GM23248 (cell line): ENCODE measurements around the gene NOSIP.

Experiments
- EZH2 ChIP-seq: fragments of 200-600 bp; sonication (generic); IDR thresholded peaks from 2 replicates; pipeline ENCODE4 v1.6.1; 2018; ENCODE audit warnings: antibody characterized with exemption, mild to moderate bottlenecking; ENCODE audit not compliant: insufficient read depth, poor library complexity, severe bottlenecking
- EZH2phosphoT487 ChIP-seq: fragments of 200-600 bp; sonication (generic); IDR thresholded peaks from 2 replicates; pipeline ENCODE4 v1.6.1; 2018; ENCODE audit warnings: antibody characterized with exemption, moderate library complexity, mild to moderate bottlenecking, low read depth; ENCODE audit not compliant: insufficient read depth

DNA sequence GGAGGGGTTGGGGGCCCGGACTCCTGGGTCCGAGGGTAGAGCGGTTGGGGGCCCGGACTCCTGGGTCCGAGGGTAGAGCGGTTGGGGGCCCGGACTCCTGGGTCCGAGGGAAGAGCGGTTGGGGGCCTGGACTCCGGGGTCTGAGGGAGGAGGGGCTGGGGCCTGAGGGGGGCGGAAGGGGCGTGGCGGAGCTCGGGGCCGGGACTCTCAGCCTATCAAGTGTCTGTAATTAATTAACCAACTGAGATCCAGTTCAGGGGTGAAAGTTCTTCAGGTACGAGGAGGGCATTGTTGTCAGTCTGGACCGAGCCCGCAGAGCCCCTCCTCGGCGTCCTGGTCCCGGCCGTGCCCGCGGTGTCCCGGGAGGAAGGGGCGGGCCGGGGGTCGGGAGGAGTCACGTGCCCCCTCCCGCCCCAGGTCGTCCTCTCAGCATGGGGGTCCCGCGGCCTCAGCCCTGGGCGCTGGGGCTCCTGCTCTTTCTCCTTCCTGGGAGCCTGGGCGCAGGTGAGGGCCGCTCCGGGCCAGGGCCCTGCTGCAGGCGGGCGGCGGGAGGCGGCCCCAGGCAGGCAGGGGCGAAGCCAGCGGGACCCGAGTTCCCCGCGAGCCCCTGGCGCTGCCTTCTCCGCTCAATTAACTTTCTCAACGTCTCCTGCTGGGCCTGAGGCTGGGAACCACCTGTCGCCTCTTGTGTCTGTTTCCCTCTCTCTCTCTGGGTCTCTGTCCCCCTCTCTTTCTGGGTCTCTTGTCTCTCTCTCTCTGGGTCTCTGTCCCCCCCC, 67.2 kb downstream of the NOSIP start:
- TF ChIP-seq EZH2 (no peak), EZH2phosphoT487 (no peak)
